HG03378 (cell line): ENCODE results near the gene PRR32.
"Not testable (repeated sequence)": the region's sequence is repeated elsewhere in the genome, so short reads cannot be mapped to it uniquely, and the experiment has no call there.

Experiments used
- ATAC-seq: cut with Tn5 transposase; IDR thresholded peaks from one replicate; pipeline ENCODE4 v1.9.1; 2021; ENCODE audit warnings: mild to moderate bottlenecking, moderate library complexity; ENCODE audit not compliant: unreplicated experiment

Gene PRR32, protein sequence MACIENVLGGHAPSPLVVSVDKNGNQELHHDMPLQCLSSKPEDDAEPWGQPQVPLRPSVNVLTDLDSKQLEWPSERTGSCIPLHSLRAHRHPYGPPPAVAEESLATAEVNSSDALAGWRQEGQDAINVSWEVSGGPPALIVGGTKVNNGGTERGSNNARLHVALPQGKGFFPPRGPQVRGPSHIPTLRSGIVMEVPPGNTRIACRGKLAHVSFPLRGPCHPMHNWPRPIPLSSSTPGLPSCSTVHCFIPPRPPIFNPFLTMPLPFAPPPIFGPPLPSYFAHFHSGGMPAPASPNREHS

GRCh38 chrX:126819429-126819828 lies at the start of gene PRR32:
Gene PRR32 (plus strand): TSS chrX:126819729. CDS start chrX:126819844, 115 bp downstream.
- ATAC-seq: no peak

DNA sequence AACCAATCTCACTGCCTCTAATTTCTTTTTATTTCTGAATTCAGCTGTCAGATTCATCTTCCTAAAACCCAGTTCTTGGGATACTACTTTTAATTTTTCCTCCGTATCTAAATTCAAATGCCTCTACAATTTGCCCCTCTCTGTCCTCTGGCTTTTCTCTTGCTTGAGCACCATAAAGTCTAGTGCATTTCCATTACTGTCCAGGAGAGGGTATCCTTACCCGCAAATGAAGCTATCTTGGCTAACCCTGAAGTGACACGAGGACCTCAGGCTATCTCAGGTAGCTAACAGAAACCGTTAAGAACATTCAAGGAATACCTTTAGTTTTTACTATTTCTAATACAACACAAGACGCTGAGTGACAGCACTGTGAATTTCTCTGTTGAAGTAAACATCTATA lies 49.4 kb upstream of the PRR32 start:
- ATAC-seq: peak; percentile 79

GRCh38 chrX:126785539-126785938 lies 34.0 kb upstream of the PRR32 start:
- no peak for ATAC-seq

DNA sequence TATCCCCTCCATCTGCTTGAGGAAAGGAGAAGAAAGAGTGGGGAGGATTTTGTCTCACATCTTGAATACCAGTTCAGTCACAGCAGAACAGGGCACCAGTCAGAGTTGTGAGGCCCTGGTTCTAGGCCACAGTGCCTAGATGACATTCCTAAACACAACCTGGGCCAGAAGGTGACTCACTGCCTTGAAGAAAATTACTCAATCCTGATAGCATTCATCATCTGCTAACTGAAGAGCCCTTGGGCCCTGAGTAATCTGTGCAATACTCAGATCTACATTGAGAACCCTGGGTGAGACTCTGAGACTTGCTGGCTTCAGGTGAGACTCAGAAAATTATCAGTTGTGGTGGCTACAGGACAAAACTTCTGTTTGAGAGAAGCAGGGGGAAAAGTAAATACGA lies 20.5 kb upstream of the PRR32 start:
- no peak for ATAC-seq

DNA sequence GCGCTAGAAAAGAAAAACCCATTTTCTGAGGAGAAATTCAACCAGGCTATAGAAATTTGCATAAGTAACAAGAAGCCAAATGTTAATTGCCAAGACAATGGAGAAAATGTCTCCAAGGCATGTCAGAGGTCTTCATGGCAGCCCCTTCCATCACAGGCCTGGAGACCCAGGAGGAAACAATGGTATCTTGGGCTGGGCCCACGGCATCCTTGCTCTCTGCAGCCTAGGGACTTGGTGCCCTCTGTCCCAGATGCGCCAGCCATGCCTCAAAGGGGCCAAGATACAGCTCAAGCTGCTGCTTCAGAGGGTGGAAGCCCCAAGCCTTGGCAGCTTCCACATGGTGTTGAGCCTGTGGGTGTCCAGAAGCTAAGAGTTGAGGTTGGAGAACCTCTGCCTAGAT lies 12.7 kb upstream of the PRR32 start:
- not testable (repeated sequence) for ATAC-seq

DNA sequence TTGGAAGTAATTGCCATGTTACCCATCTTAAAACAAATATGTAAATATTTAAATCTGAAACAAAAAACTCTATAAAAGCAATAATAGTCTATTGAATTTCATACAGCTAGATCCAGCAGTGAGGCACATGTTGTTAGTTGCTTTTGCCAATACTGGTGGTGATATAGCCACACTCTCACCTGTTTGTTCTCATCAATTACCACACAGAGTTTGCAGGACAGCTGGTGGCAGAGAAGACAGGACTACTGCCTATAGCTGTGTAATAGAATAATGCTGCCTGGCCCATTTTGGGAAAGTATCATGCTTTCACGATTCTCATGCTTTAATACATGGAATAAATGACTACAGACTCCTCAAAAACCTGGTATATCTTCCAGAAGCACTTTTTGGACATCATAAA lies 3.7 kb upstream of the PRR32 start:
- no peak for ATAC-seq

DNA sequence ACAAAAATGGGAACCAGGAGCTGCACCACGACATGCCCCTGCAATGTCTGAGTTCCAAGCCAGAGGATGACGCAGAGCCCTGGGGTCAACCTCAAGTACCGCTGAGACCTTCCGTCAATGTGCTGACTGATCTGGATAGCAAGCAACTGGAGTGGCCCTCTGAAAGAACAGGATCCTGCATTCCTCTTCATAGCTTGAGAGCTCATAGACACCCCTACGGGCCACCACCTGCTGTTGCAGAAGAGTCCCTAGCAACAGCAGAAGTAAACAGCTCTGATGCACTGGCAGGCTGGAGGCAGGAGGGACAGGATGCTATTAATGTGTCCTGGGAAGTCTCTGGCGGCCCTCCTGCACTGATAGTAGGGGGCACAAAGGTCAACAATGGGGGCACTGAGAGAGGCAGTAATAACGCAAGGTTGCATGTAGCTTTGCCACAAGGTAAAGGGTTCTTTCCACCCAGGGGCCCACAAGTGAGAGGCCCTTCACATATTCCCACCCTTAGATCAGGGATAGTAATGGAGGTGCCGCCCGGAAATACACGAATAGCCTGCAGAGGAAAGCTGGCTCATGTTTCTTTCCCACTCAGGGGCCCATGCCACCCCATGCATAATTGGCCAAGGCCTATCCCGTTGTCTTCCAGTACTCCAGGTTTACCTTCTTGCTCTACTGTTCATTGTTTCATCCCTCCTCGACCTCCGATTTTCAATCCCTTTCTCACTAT lies 1.3 kb downstream of the PRR32 start:
- no peak for ATAC-seq

DNA sequence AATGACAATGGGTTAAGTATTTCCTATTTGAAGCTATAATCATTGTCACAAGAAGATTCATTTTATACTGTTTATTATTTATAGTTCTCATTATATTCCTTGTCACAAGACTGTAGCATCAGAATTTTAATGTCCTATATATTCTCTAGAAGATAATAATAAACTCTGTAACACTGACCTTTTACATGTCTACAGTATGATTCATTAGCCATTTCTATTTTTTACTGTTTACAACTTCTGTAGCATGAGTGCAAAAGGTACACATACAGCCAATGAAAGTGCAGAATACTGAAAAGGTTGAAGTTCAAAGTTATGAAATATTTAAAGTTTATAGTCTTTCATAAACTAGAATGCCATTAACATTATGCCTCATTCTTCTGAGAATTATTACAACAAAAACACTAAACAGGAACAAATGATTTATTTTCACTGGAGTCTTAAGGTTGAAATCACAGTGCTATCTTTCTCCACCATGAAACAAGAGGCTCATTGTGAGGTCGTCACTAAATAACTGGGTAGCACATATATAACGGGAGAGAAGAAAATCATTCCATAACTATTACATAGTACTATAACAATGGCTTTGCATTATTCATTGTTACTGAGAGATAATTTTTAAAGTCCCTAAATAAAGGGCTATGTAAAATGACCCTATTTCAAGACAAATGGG lies 4.9 kb downstream of the PRR32 start:
- ATAC-seq: no peak

DNA sequence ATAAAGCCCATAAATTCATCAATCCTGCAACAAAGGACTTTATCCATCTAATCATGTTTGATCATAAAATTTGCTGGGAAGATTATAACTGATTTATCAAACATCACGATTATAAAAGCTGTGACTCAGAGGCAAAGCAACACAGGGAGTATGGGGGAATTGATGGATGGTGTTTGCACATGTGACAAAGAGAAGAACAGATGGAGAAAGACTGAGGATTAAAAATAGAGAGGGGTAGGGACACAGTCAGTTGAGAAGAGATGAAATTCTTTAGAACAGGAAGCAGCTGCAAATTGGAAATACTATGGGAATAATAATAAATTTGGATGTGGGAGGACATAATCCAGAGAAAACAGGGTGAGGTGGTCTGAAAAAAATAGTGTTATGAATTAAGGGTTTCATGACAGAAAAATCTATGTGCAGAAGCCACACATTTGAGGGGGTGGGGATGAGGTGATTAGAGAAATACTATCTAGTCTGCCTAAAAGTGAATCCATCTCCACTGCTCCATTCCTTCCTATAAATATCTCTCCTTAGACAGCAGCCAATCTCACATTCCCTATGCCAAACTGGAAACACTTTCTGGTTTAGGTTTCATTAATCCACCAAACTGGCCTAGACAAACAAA lies 6.2 kb downstream of the PRR32 start:
- no peak for ATAC-seq

- ATAC-seq: no peak
Observed at GRCh38 chrX:126836186-126836585, 16.7 kb downstream of the PRR32 start.

DNA sequence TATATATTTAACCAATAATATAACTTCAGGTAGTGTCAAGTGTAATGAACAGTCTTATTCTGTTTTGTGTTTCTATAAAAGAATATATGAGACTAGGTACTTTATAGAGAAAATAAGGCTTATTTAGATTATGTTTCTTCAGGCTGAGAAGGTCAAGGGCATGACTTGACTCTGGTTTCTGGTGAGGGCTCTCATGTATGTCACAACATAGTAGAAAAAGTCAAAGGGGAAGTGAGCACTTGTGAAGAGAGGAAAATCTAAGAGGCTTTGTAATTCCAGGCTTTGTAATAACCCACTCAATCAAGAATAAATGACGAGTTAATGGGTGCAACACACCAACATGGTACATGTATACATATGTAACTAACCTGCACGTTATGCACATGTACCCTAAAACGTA lies 27.6 kb downstream of the PRR32 start:
- no peak for ATAC-seq

GRCh38 chrX:126855839-126856524 lies 36.5 kb downstream of the PRR32 start:
- ATAC-seq: no peak
